Inferior parietal cortex (tissue), 1 donor: ENCODE results near the gene MRGPRG.

Source experiments
- DNase-seq: peaks from one replicate; pipeline ENCODE4 v3.0.0-alpha.2; 2016; ENCODE audit errors: extremely low spot score

Gene MRGPRG

DNA sequence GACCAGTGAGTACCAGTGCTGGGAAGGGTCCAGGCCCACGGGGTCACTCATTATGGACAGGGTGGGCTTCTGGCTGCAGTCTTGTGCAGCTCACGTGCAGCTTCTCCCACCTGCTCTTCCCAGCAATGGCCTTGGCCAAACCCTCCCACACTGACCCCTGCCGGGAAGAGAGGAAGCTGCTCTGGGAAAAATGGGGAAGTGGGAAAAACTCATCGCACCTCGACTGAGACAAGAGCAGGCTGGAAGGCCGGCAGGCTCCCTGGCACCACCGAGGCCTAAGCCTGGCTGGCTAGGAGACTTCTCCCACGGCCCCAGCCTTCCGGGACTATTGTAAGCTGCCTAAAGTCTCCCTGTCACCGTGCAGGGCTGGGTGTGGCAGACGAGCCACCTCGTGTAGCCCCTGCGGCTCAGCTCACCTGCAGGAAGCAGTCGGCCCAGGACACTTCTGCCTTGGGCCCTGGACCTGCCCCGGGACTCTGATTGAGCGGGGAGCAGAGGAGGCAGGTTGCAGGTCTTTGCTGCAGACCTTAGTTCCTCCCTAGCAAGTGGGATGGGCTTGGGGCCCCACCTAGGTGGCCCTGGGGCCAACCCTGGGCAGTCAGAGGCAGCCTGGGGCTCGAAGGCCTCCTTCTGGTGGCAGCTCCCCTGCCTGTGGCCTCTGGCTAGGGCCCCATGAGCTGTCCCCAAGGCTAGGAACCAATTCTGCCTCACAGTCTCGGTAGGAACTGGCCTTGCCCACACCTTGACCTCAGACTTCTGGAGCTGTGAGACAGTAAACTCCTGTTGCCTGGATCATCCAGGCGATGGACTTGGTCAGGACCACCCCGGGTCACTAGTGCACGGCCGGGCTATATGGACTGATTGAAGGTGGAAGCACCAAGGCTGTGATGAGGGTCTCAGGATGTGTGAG, 23.1 kb downstream of the MRGPRG start:
- no peak for DNase-seq

DNA sequence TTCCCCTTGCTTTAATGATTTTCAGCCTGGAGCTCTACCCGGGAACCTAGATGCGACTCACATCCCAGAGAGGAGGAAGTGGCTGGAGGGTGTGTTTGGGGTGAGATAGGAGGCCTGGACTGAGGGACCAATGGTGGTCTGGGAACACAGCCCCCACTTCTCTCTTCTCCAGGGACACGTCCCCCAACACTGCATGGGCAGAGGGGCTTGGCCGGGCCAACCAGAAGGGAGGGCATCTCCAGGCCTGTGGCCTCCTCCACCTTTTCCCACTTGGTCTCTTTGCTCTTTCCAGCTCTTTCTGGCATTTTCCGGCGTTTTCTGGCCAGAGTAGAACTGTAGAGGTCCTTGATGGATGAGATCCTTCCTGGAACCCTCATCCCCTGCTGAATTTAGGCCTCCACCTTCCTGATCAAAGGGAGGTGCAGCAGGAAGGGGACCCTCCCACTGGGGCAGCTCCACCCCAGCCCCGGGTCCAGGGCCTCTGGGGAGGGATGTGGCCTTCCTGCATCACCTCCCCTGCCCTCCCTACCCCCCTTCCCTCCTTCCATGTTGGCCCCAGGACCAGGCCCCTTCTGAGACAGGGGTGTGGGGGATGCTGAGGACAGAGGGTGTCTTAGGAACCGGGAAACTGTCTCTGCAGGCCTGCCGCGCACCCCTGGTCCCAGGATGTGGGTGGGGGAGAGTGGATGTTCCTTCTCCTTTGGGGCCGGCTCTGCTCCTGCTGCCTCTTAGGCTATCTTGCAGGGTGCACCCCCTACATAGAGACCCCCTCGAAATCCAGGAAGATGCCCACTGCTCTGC, 24.4 kb downstream of the MRGPRG start:
- DNase-seq: no peak

DNA sequence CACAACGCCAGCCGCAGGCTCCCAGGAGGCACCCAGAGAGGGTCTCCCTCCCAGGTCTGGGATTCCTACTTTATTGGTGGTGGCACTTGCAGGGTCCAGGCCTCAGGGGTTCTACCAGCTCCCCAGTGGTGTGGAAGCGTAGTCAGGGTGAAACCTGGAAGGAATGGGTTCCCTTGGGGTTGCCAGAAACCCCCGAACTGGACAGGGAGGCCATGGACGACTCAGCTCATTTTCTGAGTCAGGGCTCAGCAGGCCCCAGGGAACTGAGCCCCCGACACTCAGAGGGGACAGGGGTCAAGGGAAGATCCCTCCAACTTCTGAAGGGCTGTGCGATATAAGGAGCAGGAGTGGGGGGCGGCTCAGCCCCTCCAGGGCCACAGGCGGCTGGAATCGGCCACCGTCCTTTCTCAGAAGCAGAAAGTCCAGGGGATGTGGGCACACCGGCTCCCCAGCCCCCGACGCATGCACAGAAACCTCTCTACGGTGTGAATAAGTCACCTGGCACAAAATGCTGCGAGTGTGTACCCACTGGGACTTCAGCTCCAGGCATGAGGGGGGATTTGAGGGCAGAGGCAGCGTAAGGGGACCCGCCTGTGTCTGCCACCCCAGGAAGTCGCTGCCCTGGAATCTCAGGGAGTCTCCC, 25.1 kb downstream of the MRGPRG start:
- no peak for DNase-seq

- DNase-seq: no peak
These were observed 25.9 kb downstream of the MRGPRG start for GRCh38 chr11:3192511-3193372.

- no peak for DNase-seq
These were observed 26.9 kb downstream of the MRGPRG start for GRCh38 chr11:3191586-3192324.

- DNase-seq: no peak
These were observed 28.0 kb downstream of the MRGPRG start for GRCh38 chr11:3190600-3190999.

- no peak for DNase-seq
These were observed 28.6 kb downstream of the MRGPRG start for GRCh38 chr11:3189886-3190583.

GRCh38 chr11:3189196-3189843, 29.3 kb downstream of the MRGPRG start:
- DNase-seq: no peak

DNA sequence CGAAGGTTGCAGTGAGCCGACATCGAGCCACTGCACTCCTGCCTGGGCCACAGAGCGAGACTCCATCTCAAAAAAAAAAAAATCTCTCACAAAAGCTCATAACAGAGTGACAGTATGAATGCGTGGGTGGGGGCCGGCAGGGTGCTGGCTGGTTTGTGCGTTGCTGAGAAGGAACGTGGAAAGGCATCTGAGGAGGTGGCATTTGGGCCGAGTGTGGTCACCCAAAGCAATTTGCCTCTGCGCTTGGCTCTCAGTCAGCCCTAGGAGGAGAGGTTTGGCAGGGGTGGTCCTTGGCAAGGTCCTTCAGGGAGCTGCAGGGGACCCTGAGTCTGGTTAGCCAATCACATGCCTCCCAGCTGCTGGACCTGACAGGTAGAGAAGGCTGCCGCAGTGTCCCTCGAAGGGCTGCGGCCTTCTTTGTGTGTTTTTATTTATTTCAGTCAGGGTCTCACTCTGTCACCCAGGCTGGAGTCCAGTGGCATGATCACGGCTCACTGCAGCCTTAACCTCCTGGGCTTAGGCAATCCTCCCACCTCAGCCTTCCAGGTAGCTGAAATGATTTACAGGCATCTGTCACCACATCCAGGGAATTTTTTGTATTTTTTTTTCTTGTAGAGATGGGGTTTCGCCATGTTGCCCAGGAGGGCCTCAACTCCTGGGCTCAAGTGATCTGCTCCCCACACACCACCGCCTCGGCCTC, 30.0 kb downstream of the MRGPRG start:
- DNase-seq: no peak

GRCh38 chr11:3186166-3186953, 32.3 kb downstream of the MRGPRG start:
- DNase-seq: no peak

DNA sequence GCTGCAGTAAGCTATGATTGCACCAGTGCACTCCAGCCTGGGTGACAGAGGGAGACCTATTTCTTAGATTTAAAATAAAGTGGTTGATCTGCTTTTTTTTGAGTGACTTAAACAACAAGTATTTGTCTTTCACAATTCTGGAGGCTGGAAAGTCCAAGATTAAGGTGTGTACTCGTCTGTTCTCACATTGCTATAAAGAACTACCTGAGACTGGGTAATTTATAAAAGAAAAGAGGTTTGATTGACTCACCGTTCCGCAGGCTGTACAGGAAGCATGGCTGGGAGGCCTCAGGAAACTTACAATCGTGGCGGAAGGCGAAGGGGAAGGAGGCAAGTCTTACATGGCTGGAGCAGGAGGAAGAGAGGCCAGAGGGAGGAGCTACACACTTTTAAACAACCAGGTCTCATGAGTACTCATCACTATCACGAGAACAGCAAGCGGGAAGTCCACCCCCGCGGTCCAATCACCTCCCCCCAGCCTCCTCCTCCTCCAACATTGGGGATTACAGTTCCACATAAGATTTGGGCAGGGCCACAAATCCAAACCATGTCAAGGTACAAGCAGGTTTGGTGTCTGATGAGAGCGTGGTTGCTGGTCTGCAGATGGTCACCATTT, 33.8 kb downstream of the MRGPRG start:
- DNase-seq: no peak

DNA sequence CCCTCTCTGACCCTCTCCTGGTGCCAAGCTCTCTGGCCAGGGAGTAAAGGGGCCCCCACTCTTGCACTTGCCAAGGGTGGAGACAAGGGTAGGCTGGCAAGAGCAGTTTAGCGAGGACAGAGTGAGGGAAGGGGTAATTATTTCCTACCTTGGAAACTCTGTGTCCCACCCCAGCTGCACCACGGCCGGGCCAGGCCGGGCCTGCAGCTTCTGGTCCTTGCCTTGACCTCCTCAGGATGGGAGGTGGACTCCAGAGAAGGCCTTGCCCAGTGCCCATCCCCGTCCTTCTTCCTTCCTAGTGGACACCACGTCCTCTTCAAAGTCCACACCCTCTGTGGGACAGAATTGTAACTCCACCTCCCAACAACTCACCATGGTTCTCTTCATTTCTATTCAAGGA, 35.1 kb downstream of the MRGPRG start:
- DNase-seq: no peak

DNA sequence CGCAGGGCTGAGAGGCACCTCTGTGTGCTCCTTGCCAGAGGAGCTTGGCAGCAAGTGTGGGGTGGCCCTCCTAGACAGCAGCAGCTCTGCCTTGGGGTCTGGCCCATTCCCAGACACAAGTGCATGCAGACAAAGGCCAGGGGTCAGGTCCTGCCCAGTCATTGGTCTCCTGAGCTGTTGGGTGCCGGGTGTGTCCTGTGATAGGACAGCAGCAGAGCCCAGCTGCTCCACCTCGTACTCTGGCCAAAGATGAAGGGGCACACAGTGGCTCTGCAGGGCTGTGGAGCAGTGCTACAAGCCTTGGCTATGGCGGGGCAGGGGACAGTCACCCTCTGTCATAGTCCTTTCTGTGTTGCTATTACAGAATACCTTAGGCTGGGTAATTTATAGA, 36.2 kb downstream of the MRGPRG start:
- no peak for DNase-seq

DNA sequence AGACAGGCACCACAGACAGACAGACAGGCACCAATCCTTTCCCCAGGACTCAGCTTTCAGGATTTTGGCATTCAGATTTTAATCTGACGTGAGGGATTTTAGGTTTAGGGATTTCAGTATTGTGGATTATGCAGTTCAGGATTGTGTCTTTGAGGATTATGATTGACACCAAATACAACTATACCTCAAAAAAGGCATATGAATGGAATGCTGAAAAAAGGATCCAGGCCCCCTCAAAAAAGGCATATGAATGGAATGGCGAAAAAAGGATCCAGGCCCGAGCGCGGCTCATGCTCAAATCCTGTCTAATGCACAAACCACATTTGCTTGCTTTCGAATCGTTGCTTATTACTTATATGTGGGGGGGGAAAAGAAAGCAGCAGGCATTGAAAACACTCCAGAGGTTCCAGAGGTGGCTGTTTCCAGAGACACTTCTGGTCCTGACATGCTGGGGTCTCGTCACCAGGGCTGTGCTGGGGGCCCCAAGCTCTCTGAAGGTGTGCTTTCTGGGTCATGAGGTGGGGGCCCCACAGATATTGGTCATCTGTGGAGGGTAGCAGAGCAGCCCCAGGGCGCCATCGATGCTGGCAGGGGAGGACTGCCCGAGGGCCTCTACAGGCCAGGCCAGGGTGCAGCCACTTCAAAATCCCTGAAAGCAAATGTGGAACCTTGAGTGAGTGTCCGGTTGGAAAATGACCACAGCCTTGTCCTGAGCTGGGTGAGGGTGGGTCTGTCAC, 36.7 kb downstream of the MRGPRG start:
- no peak for DNase-seq

- no peak for DNase-seq
These were observed 37.7 kb downstream of the MRGPRG start for GRCh38 chr11:3180869-3181268.

GRCh38 chr11:3178349-3178748, 40.3 kb downstream of the MRGPRG start:
- no peak for DNase-seq

GRCh38 chr11:3177931-3178330, 40.7 kb downstream of the MRGPRG start:
- no peak for DNase-seq
